IMR-90 (cell line): ENCODE data around the gene CEL. TPM values are rescaled to one million over a fixed set of nuclear protein-coding genes. Genes with fewer than 3 reads are reported as not detected.

ENCODE experiments used
- ATAC-seq: fragments of 200-7000 bp; cut with Tn5 transposase; 2 replicates; pipeline ENCODE4 v1.9.1; 2020; ENCODE audit warnings: low read depth, mild to moderate bottlenecking, moderate library complexity
- BruUV-seq: library from RNA; stranded (reverse); fragments of 400-500 nt; replicated peaks from 2 replicates; lab custom pipeline; 2021; lab: Mats Ljungman, UMichigan
- CTCF ChIA-PET: fragments of 300-600 bp; formaldehyde crosslinking; extraction: SDS; loops from one replicate; lab custom pipeline; 2021; ENCODE audit warnings: antibody characterized with exemption; lab: Yijun Ruan, JAX
- POLR2A ChIA-PET: fragments of 300-600 bp; sonication (Branson Sonifier 250); formaldehyde crosslinking; loops from one replicate; lab custom pipeline; 2022; ENCODE audit warnings: antibody characterized with exemption; ENCODE audit not compliant: unreplicated experiment; lab: Charles Lee
- DNase-seq: peaks from one replicate; pipeline ENCODE4 v3.0.0; 2013
- H2AFZ ChIP-seq: replicated peaks from 2 replicates; pipeline ENCODE3; 2013; ENCODE audit warnings: low read length, mild to moderate bottlenecking; ENCODE audit not compliant: poor library complexity
- H2AK5ac ChIP-seq: 2 replicates; pipeline ENCODE4 v1.6.1; 2013; ENCODE audit warnings: low read depth, low read length, inconsistent platforms
- H2AK9ac ChIP-seq: replicated peaks from 2 replicates; pipeline ENCODE3; 2013; ENCODE audit warnings: mild to moderate bottlenecking, low read depth, low read length, moderate library complexity; ENCODE audit not compliant: poor library complexity
- H2BK120ac ChIP-seq: 2 replicates; pipeline ENCODE4 v1.6.1; 2013; ENCODE audit warnings: low read depth, low read length, inconsistent platforms
- H2BK15ac ChIP-seq: 3 replicates; pipeline ENCODE4 v1.6.1; 2013; ENCODE audit warnings: low read depth, low read length, inconsistent platforms
- H2BK20ac ChIP-seq: 2 replicates; pipeline ENCODE4 v1.6.1; 2013; ENCODE audit warnings: low read depth, mild to moderate bottlenecking, inconsistent platforms, low read length, moderate library complexity
- H2BK5ac ChIP-seq: 2 replicates; pipeline ENCODE4 v1.6.1; 2013; ENCODE audit warnings: mild to moderate bottlenecking, low read depth, low read length, inconsistent platforms; ENCODE audit not compliant: poor library complexity, severe bottlenecking
- H3K14ac ChIP-seq: replicated peaks from 2 replicates; pipeline ENCODE4 v1.6.1; 2013; ENCODE audit warnings: low read depth, low read length, inconsistent platforms
- H3K18ac ChIP-seq: 2 replicates; pipeline ENCODE4 v1.6.1; 2013; ENCODE audit warnings: low read depth, low read length, control low read depth
- H3K23ac ChIP-seq: 2 replicates; pipeline ENCODE4 v1.6.1; 2013; ENCODE audit warnings: low read depth, low read length, inconsistent platforms
- H3K27ac ChIP-seq: 2 replicates; pipeline ENCODE4 v1.5.1; 2013; ENCODE audit warnings: mild to moderate bottlenecking, control low read depth, low read length; ENCODE audit not compliant: insufficient read depth
- H3K27me3 ChIP-seq: 2 replicates; pipeline ENCODE4 v1.6.1; 2013; ENCODE audit warnings: low read length; ENCODE audit not compliant: control insufficient read depth, insufficient read depth
- H3K36me3 ChIP-seq: 2 replicates; pipeline ENCODE4 v1.6.1; 2013; ENCODE audit warnings: low read length, mixed read lengths; ENCODE audit not compliant: control insufficient read depth, insufficient read depth
- H3K4ac ChIP-seq: 2 replicates; pipeline ENCODE4 v1.6.1; 2013; ENCODE audit warnings: low read depth, low read length, inconsistent platforms
- H3K4me1 ChIP-seq: 2 replicates; pipeline ENCODE4 v1.6.1; 2013; ENCODE audit warnings: low read length, mixed read lengths; ENCODE audit not compliant: control insufficient read depth, insufficient read depth
- H3K4me2 ChIP-seq: 2 replicates; pipeline ENCODE4 v1.6.1; 2013; ENCODE audit warnings: low read depth, mild to moderate bottlenecking, control low read depth, low read length, moderate library complexity
- H3K4me3 ChIP-seq: 2 replicates; pipeline ENCODE4 v1.5.1; 2013; ENCODE audit warnings: low read depth, mild to moderate bottlenecking, control low read depth, low read length, moderate library complexity; ENCODE audit not compliant: insufficient read depth
- H3K56ac ChIP-seq: 2 replicates; pipeline ENCODE4 v1.6.1; 2013; ENCODE audit warnings: low read length, inconsistent platforms; ENCODE audit not compliant: insufficient read depth; ENCODE audit errors: extremely low read depth
- H3K79me1 ChIP-seq, 2 experiments: 2 replicates each; pipeline ENCODE4 v1.6.1; 2013; ENCODE audit warnings: low read length in 2 of 2, inconsistent platforms in 1 of 2, low read depth in 1 of 2
- H3K9ac ChIP-seq: 2 replicates; pipeline ENCODE4 v1.6.1; 2013; ENCODE audit warnings: low read depth, low read length, control low read depth
- H3K9me1 ChIP-seq: 2 replicates; pipeline ENCODE4 v1.6.1; 2013; ENCODE audit warnings: low read length, inconsistent platforms; ENCODE audit not compliant: insufficient read depth
- H3K9me3 ChIP-seq: 2 replicates; pipeline ENCODE4 v1.6.1; 2013; ENCODE audit warnings: low read length; ENCODE audit not compliant: control insufficient read depth, insufficient read depth
- H4K20me1 ChIP-seq: 2 replicates; pipeline ENCODE4 v1.6.1; 2013; ENCODE audit warnings: low read length, inconsistent platforms; ENCODE audit not compliant: insufficient read depth
- H4K5ac ChIP-seq: 2 replicates; pipeline ENCODE4 v1.6.1; 2013; ENCODE audit warnings: mild to moderate bottlenecking, low read depth, low read length, control low read depth
- H4K8ac ChIP-seq, 2 experiments: 2 replicates each; pipeline ENCODE4 v1.6.1; 2013; ENCODE audit warnings: low read depth in 2 of 2, low read length in 2 of 2, control low read depth in 1 of 2, inconsistent platforms in 1 of 2
- H4K91ac ChIP-seq: 2 replicates; pipeline ENCODE4 v1.6.1; 2013; ENCODE audit warnings: low read depth, low read length, inconsistent platforms; ENCODE audit not compliant: insufficient read depth
- CEBPB ChIP-seq: IDR thresholded peaks from 2 replicates; pipeline ENCODE4 v1.6.1; 2012; ENCODE audit warnings: low read depth, low read length, improper control_type of control experiment
- CTCF ChIP-seq: conservative IDR thresholded peaks from 2 replicates; pipeline ENCODE4 v1.5.1; 2012; ENCODE audit warnings: mild to moderate bottlenecking, low read depth, low read length, improper control_type of control experiment
- FOS ChIP-seq: fragments of 150-350 bp; IDR thresholded peaks from 2 replicates; pipeline ENCODE4 v1.6.1; 2016; ENCODE audit warnings: low read depth, low read length
- MXI1 ChIP-seq: IDR thresholded peaks from 2 replicates; pipeline ENCODE4 v1.6.1; 2012; ENCODE audit warnings: low read depth, mild to moderate bottlenecking, low read length, moderate library complexity, borderline replicate concordance
- POLR2A ChIP-seq: IDR thresholded peaks from 2 replicates; pipeline ENCODE4 v1.6.1; 2012; ENCODE audit warnings: mild to moderate bottlenecking, low read depth, low read length
- RCOR1 ChIP-seq: IDR thresholded peaks from 2 replicates; pipeline ENCODE4 v1.6.1; 2012; ENCODE audit warnings: mild to moderate bottlenecking, low read length, improper control_type of control experiment; ENCODE audit not compliant: insufficient replicate concordance
- SMC3 ChIP-seq: fragments of 150-350 bp; IDR thresholded peaks from 2 replicates; pipeline ENCODE4 v1.6.1; 2016; ENCODE audit warnings: low read depth, mild to moderate bottlenecking, antibody characterized with exemption, low read length, moderate library complexity
- WGBS, 2 experiments: methylation state at CpG; one replicate each; pipeline versions ENCODE4 v1.1.5 to v1.1.7; 2013; ENCODE audit warnings: missing lambda C conversion rate in 2 of 2; ENCODE audit not compliant: insufficient read length in 1 of 2; ENCODE audit errors: extremely low coverage in 2 of 2; 5-methylcytosine and 5-hydroxymethylcytosine counted together
- dilution Hi-C: fragments of 300-500 bp; cut with HindIII; formaldehyde crosslinking; loops from one replicate; pipeline ENCODE4 v1.14.3; 2018; ENCODE audit warnings: low sequenced_read_pairs; ENCODE audit not compliant: unreplicated experiment
- in situ Hi-C: fragments of 300-500 bp; cut with MboI; formaldehyde crosslinking; loops from 3 replicates; pipeline ENCODE4 v1.14.3; 2019; ENCODE audit warnings: low sequenced_read_pairs, inconsistent platforms, mixed read lengths
- intact Hi-C: fragments of 100-400 bp; cut with micrococcal nuclease; formaldehyde crosslinking; loops from 2 replicates; pipeline ENCODE4 v1.10.0; 2022
- polyA plus RNA-seq, 3 experiments: library from polyadenylated mRNA; depleted of rRNA; stranded (reverse); fragments of >200 nt; gene quantifications; 2 replicates each; pipeline ENCODE4 v1.2.3, GENCODE V29; 2012; ENCODE audit warnings: low replicate concordance in 1 of 3
- total RNA-seq: library from RNA; depleted of rRNA; stranded (reverse); fragments of >200 nt; gene quantifications from 2 replicates; pipeline ENCODE4 v1.2.3, GENCODE V29; 2012

Gene CEL
- total and polyA plus RNA-seq, 2 of the 4 experiments (the other 2 are of a cell fraction): under 0.01 to 0.75 TPM

GRCh38 chr9:133043449-133044035, 18.2 kb upstream of the CEL start:
- no peak overlapping the region for H3K4me3 ChIP-seq
- intact Hi-C loops: no loop called here
- no peak overlapping the region for H2BK20ac ChIP-seq
- H2AFZ ChIP-seq: no peak overlapping the region
- H4K91ac ChIP-seq: no peak overlapping the region
- TF ChIP-seq CEBPB (no peak), MXI1 (no peak), RCOR1 (no peak), FOS (no peak), CTCF (no peak), POLR2A (no peak), SMC3 (no peak)
- WGBS, 2 experiments: 99% methylated on average over 8 of the region's 16 CpGs; no CpG with 5 or more reads in 1 of the 2 experiments
- no peak overlapping the region for H3K23ac ChIP-seq
- no peak overlapping the region for H2BK5ac ChIP-seq
- no TSS peak for BruUV-seq
- dilution Hi-C loops: no loop called here
- ATAC-seq (no peak), DNase-seq (no peak)
- peaks cover 12 to 43% of the 10 kb centered on the region in 2 experiments; a peak in 3 of 4 replicates for H3K79me1 ChIP-seq
- no peak overlapping the region for H2BK120ac ChIP-seq
- H3K9me1 ChIP-seq: no peaks in the 10 kb centered on the region
- no peak overlapping the region for H3K56ac ChIP-seq
- no peak overlapping the region for H4K8ac ChIP-seq
- in situ Hi-C loops: loop anchor here (25.0 kb wide), 1 partner anchor 444 kb away; the partner anchor contains the start of gene SLC2A6
- H4K20me1 ChIP-seq: peaks cover 29% of the 10 kb centered on the region
- no peak overlapping the region for H3K4me2 ChIP-seq
- H3K27ac ChIP-seq: no peak overlapping the region
- no peak overlapping the region for H3K14ac ChIP-seq
- H3K4ac ChIP-seq: no peak overlapping the region
- H3K27me3 ChIP-seq: no peaks in the 10 kb centered on the region
- no peaks in the 10 kb centered on the region for H3K4me1 ChIP-seq
- no peaks in the 10 kb centered on the region for H3K9me3 ChIP-seq
- H2BK15ac ChIP-seq: no peak overlapping the region
- no peak overlapping the region for H3K18ac ChIP-seq
- ChIA-PET CTCF (interaction anchor here (1.7 kb wide), 1 partner anchor 101 kb away, joined by 4 read pairs; no protein-coding TSS in a partner anchor), POLR2A (no interaction called here)
- no peak overlapping the region for H4K5ac ChIP-seq
- H2AK9ac ChIP-seq: no peak overlapping the region
- H3K36me3 ChIP-seq: peaks cover 50% of the 10 kb centered on the region
- H3K9ac ChIP-seq: no peak overlapping the region
- no peak overlapping the region for H2AK5ac ChIP-seq
